ENCODE results near the gene DLAT.

- TF ChIP-seq POLR2AphosphoS5 (IDR thresholded peaks at IDR 0.05; ENCODE audit: insufficient read depth in 1 of 2, low read depth in 1 of 2), result no peak
- TF ChIP-seq CTCF (IDR thresholded peaks at IDR 0.05), result no peak
These were observed 4.3 kb downstream of the DLAT start for GRCh38 chr11:112029460-112029859.

All from vagina (tissue), 2 donors.